Stimulated activated CD4-positive, alpha-beta T cell treated with anti-CD3 and anti-CD28 coated beads, TNF-alpha, amount 100 ng/mL, for 24 hours (primary cell): Measurements from ENCODE around the gene TMEM255B.

Source experiments
- DNase-seq, 3 experiments: peaks; one replicate each; pipeline ENCODE4 v3.0.0-alpha.2; 2020; ENCODE audit warnings: low read depth in 3 of 3

Gene TMEM255B

GRCh38 chr13:113767366-113767765 is 8.3 kb downstream of the TMEM255B start:
- no peak for DNase-seq

GRCh38 chr13:113768018-113768905 is 9.2 kb downstream of the TMEM255B start:
- DNase-seq: no peak

GRCh38 chr13:113769106-113769505 is 10.1 kb downstream of the TMEM255B start:
- DNase-seq: no peak

- DNase-seq: no peak
These were observed 10.9 kb downstream of the TMEM255B start for GRCh38 chr13:113769881-113770280.

- no peak for DNase-seq
These were observed 11.4 kb downstream of the TMEM255B start for GRCh38 chr13:113770441-113770840.

- DNase-seq: no peak
These were observed 11.9 kb downstream of the TMEM255B start for GRCh38 chr13:113770937-113771336.

GRCh38 chr13:113771709-113772331 is 12.8 kb downstream of the TMEM255B start:
- DNase-seq: no peak

- no peak for DNase-seq
These were observed 15.4 kb downstream of the TMEM255B start for GRCh38 chr13:113774177-113775107.

GRCh38 chr13:113775451-113776145 is 16.6 kb downstream of the TMEM255B start:
- no peak for DNase-seq

GRCh38 chr13:113776231-113777125 is 17.5 kb downstream of the TMEM255B start:
- DNase-seq: no peak

GRCh38 chr13:113777311-113778260 is 18.6 kb downstream of the TMEM255B start:
- DNase-seq: no peak

GRCh38 chr13:113781571-113781970 is 22.5 kb downstream of the TMEM255B start:
- DNase-seq: no peak

- no peak for DNase-seq
These were observed 23.4 kb downstream of the TMEM255B start for GRCh38 chr13:113782472-113782871.

GRCh38 chr13:113783200-113783881 is 24.3 kb downstream of the TMEM255B start:
- no peak for DNase-seq

GRCh38 chr13:113783966-113784644 is 25.1 kb downstream of the TMEM255B start:
- no peak for DNase-seq

- DNase-seq: no peak
These were observed 25.6 kb downstream of the TMEM255B start for GRCh38 chr13:113784645-113785024.

GRCh38 chr13:113785051-113786010 is 26.3 kb downstream of the TMEM255B start:
- no peak for DNase-seq
